Measurements from ENCODE around the gene SNN. TPM values are rescaled to one million over a fixed set of nuclear protein-coding genes. Genes with fewer than 3 reads are reported as not detected.

The SNN gene
- total and polyA plus RNA-seq, 2 experiments from 2014 or later = 28.3 to 41.8 TPM

DNA sequence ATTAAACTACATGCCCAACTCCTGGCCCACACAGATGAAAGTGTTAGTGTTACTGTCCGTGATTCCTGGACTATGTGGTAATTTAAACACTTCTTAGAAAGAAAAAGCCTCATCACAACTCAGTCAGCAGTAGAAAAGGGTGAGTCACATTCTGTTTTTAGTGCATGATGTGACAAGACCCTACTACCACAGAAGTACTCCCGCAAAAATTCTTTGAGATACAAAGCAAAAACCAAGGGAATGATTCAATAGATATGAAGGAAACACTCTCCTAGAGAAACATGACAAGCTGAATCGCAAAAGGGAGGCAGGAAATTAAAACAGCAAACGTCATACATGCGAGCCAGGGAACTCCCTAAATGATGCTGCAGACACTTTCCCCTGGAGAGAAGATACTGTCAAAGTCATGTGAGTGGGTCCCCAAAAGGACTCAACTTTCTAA lies 14.4 kb downstream of the SNN start:
- Histone ChIP-seq H3K9me3 (ENCODE audit: low read depth) (no peaks in the 10 kb centered on the region), H3K4me1 (ENCODE audit: low read depth) (peaks cover 9% of the 10 kb centered on the region), H3K27me3 (no peaks in the 10 kb centered on the region), H3K36me3 (peaks cover 44% of the 10 kb centered on the region), H3K27ac (no peak overlapping the region), H3K4me3 (no peak overlapping the region)
- TF ChIP-seq, protein P1, sequence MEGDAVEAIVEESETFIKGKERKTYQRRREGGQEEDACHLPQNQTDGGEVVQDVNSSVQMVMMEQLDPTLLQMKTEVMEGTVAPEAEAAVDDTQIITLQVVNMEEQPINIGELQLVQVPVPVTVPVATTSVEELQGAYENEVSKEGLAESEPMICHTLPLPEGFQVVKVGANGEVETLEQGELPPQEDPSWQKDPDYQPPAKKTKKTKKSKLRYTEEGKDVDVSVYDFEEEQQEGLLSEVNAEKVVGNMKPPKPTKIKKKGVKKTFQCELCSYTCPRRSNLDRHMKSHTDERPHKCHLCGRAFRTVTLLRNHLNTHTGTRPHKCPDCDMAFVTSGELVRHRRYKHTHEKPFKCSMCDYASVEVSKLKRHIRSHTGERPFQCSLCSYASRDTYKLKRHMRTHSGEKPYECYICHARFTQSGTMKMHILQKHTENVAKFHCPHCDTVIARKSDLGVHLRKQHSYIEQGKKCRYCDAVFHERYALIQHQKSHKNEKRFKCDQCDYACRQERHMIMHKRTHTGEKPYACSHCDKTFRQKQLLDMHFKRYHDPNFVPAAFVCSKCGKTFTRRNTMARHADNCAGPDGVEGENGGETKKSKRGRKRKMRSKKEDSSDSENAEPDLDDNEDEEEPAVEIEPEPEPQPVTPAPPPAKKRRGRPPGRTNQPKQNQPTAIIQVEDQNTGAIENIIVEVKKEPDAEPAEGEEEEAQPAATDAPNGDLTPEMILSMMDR (IDR thresholded peaks at IDR 0.05; ENCODE audit: low read depth, low read length) = no peak
- DNase-seq (ENCODE audit: low read depth in 1 of 2, low spot score in 1 of 2) = peak in 1 of 2 donors; percentile 88

- Histone ChIP-seq H3K9me3 (ENCODE audit: low read depth) (no peaks in the 10 kb centered on the region), H3K27ac (no peak overlapping the region), H3K36me3 (peaks cover 49% of the 10 kb centered on the region), H3K4me1 (ENCODE audit: low read depth) (peaks cover 8% of the 10 kb centered on the region), H3K27me3 (no peaks in the 10 kb centered on the region), H3K4me3 (no peak overlapping the region)
- DNase-seq (ENCODE audit: low read depth in 1 of 2, low spot score in 1 of 2) = no peak
- TF ChIP-seq, protein P1 (IDR thresholded peaks at IDR 0.05; ENCODE audit: low read depth, low read length) = no peak
Observed at GRCh38 chr16:11683145-11683544, 14.9 kb downstream of the SNN start.

GRCh38 chr16:11684231-11685025 lies 16.2 kb downstream of the SNN start:
- DNase-seq (ENCODE audit: low read depth in 1 of 2, low spot score in 1 of 2) = no peak
- TF ChIP-seq, protein P1 (IDR thresholded peaks at IDR 0.05; ENCODE audit: low read depth, low read length) = no peak
- H3K27me3 ChIP-seq = no peaks in the 10 kb centered on the region
- no peak overlapping the region for H3K27ac ChIP-seq
- no peaks in the 10 kb centered on the region for H3K4me1 ChIP-seq (ENCODE audit: low read depth)
- H3K36me3 ChIP-seq = peaks cover 46% of the 10 kb centered on the region
- H3K4me3 ChIP-seq = no peak overlapping the region
- H3K9me3 ChIP-seq (ENCODE audit: low read depth) = no peaks in the 10 kb centered on the region

GRCh38 chr16:11685844-11686618 lies 17.8 kb downstream of the SNN start:
- no peaks in the 10 kb centered on the region for H3K9me3 ChIP-seq (ENCODE audit: low read depth)
- H3K4me3 ChIP-seq = no peak overlapping the region
- H3K27ac ChIP-seq = no peak overlapping the region
- TF ChIP-seq, protein P1 (IDR thresholded peaks at IDR 0.05; ENCODE audit: low read depth, low read length) = no peak
- peaks cover 55% of the 10 kb centered on the region for H3K36me3 ChIP-seq
- no peaks in the 10 kb centered on the region for H3K4me1 ChIP-seq (ENCODE audit: low read depth)
- no peak for DNase-seq (ENCODE audit: low read depth in 1 of 2, low spot score in 1 of 2)
- H3K27me3 ChIP-seq = no peaks in the 10 kb centered on the region

GRCh38 chr16:11686713-11687380 lies 18.6 kb downstream of the SNN start:
- no peak for DNase-seq (ENCODE audit: low read depth in 1 of 2, low spot score in 1 of 2)
- Histone ChIP-seq H3K9me3 (ENCODE audit: low read depth) (no peaks in the 10 kb centered on the region), H3K27ac (no peak overlapping the region), H3K4me1 (ENCODE audit: low read depth) (no peaks in the 10 kb centered on the region), H3K4me3 (no peak overlapping the region), H3K27me3 (no peaks in the 10 kb centered on the region), H3K36me3 (peaks cover 63% of the 10 kb centered on the region)
- TF ChIP-seq, protein P1 (IDR thresholded peaks at IDR 0.05; ENCODE audit: low read depth, low read length) = no peak

All from cardiac muscle cell (in vitro differentiated cells and primary cell).